Measurements from ENCODE around the gene NEK7.

DNA sequence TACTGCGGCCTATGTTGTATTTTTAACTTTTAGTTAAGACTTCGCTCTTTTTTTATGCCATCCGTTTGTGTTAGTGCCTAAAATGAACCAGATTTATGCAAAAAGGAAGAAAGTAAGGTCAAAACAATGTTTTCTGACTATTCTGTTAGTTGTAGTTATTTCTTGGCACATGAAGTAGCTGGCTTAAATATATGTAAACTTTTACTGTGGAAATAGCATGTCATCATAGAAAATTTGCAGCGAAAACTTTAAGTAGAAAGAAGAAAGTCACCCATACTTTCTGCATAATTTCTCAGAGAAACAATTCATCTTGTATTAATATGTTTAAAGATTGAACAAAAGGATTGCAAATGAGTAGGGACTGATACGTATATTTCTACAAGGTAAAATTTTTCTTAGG is 106.4 kb downstream of the NEK7 start:
- TF ChIP-seq POLR2A (IDR thresholded peaks at IDR 0.05; ENCODE audit: low read depth, low read length) (no peak), CHD1 (IDR thresholded peaks at IDR 0.05; ENCODE audit: low read depth, low read length) (no peak), BHLHE40 (IDR thresholded peaks at IDR 0.05; ENCODE audit: low read depth, low read length) (no peak), SMC3 (IDR thresholded peaks at IDR 0.05; ENCODE audit: low read depth, low read length) (no peak), MAZ (IDR thresholded peaks at IDR 0.05; ENCODE audit: borderline replicate concordance, low read depth, low read length) (no peak), NFE2L2 (IDR thresholded peaks at IDR 0.05; ENCODE audit: low read depth, low read length) (no peak), RAD21 (IDR thresholded peaks at IDR 0.05; ENCODE audit: low read length) (no peak), CEBPB (IDR thresholded peaks at IDR 0.05; ENCODE audit: low read depth, low read length) (no peak), RCOR1 (IDR thresholded peaks at IDR 0.05; ENCODE audit: insufficient replicate concordance, low read length) (no peak)
- TF ChIP-seq, protein P1, sequence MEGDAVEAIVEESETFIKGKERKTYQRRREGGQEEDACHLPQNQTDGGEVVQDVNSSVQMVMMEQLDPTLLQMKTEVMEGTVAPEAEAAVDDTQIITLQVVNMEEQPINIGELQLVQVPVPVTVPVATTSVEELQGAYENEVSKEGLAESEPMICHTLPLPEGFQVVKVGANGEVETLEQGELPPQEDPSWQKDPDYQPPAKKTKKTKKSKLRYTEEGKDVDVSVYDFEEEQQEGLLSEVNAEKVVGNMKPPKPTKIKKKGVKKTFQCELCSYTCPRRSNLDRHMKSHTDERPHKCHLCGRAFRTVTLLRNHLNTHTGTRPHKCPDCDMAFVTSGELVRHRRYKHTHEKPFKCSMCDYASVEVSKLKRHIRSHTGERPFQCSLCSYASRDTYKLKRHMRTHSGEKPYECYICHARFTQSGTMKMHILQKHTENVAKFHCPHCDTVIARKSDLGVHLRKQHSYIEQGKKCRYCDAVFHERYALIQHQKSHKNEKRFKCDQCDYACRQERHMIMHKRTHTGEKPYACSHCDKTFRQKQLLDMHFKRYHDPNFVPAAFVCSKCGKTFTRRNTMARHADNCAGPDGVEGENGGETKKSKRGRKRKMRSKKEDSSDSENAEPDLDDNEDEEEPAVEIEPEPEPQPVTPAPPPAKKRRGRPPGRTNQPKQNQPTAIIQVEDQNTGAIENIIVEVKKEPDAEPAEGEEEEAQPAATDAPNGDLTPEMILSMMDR (conservative IDR thresholded peaks at IDR 0.05; ENCODE audit: low read depth, low read length): no peak
- TF ChIP-seq, protein P2, sequence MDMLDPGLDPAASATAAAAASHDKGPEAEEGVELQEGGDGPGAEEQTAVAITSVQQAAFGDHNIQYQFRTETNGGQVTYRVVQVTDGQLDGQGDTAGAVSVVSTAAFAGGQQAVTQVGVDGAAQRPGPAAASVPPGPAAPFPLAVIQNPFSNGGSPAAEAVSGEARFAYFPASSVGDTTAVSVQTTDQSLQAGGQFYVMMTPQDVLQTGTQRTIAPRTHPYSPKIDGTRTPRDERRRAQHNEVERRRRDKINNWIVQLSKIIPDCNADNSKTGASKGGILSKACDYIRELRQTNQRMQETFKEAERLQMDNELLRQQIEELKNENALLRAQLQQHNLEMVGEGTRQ (IDR thresholded peaks at IDR 0.05; ENCODE audit: low read depth, low read length): no peak
